Prostate gland (tissue), 2 donors: ENCODE data around the gene BABAM2. TPM values are rescaled to one million over a fixed set of nuclear protein-coding genes. Genes with fewer than 3 reads are reported as not detected.
A peak's percentile ranks its signal among the peaks of the same experiment; 100 is the strongest.

ENCODE experiments used
- DNase-seq: peaks from one replicate; pipeline ENCODE4 v3.0.0-alpha.2; 2019; ENCODE audit warnings: low spot score
- H3K27ac ChIP-seq, 2 donors: fragments of 200-600 bp; sonication (generic); 2 replicates each; pipeline ENCODE4 v1.5.1; 2017 to 2019
- H3K27me3 ChIP-seq: fragments of 200-600 bp; sonication (generic); replicated peaks from 2 replicates; pipeline ENCODE4 v1.5.1; 2019; ENCODE audit not compliant: insufficient read depth
- H3K36me3 ChIP-seq, 2 donors: fragments of 200-600 bp; sonication (generic); 1 replicate in 1 of 2; 2 replicates in 1 of 2; pipeline versions ENCODE4 v1.5.1 to v1.8.1; 2017 to 2019
- H3K4me1 ChIP-seq: fragments of 200-600 bp; sonication (generic); replicated peaks from 2 replicates; pipeline ENCODE4 v1.5.1; 2019
- H3K4me3 ChIP-seq, 2 donors: fragments of 200-600 bp; sonication (generic); 2 replicates each; pipeline ENCODE4 v1.5.1; 2017 to 2019
- H3K9me3 ChIP-seq: fragments of 200-600 bp; sonication (generic); 2 replicates; pipeline ENCODE4 v1.5.1; 2017
- POLR2A ChIP-seq: fragments of 450-650 bp; IDR thresholded peaks from one replicate; pipeline ENCODE4 v1.6.1; 2016; ENCODE audit warnings: antibody characterized with exemption, mild to moderate bottlenecking
- POLR2AphosphoS5 ChIP-seq: sonication (generic); formaldehyde crosslinking; IDR thresholded peaks from one replicate; pipeline ENCODE4 v1.6.1; 2017; ENCODE audit warnings: antibody characterized with exemption
- WGBS: methylation state at CpG from one replicate; pipeline ENCODE4 v1.1.5; 2018; 5-methylcytosine and 5-hydroxymethylcytosine counted together
- intact Hi-C: fragments of 100-400 bp; cut with DNase I; formaldehyde crosslinking; loops from one replicate; pipeline ENCODE4 v1.14.2; 2022
- total RNA-seq, 2 donors: library from RNA; depleted of rRNA; stranded (reverse); fragments of >200 nt; gene quantifications; one replicate each; pipeline ENCODE4 v1.1.0, GENCODE V29; 2016
- TF ChIP-seq, protein P1 (sequence below), 4 experiments: fragments of 200-600 bp in 2 of 4; fragments of 450-650 bp in 2 of 4; sonication (generic) in 2 of 4; IDR thresholded peaks; 1 replicate in 3 of 4; 2 replicates in 1 of 4; pipeline ENCODE4 v1.5.1; 2016 to 2019; ENCODE audit warnings: antibody characterized with exemption in 4 of 4, mild to moderate bottlenecking in 2 of 4, moderate library complexity in 2 of 4

Gene BABAM2
- total RNA-seq, 2 donors from 2014 or later, result 35.8 to 37.3 TPM

GRCh38 chr2:28137221-28137620, 246.7 kb downstream of the BABAM2 start:
- Histone ChIP-seq H3K9me3 (no peaks in the 10 kb centered on the region), H3K27ac (peak overlapping the region; percentile 15 to 62), H3K27me3 (no peaks in the 10 kb centered on the region), H3K4me1 (peaks cover 4% of the 10 kb centered on the region), H3K4me3 (no peak overlapping the region), H3K36me3 (no peaks in the 10 kb centered on the region)
- TF ChIP-seq POLR2A, result no peak
- TF ChIP-seq, protein P1, sequence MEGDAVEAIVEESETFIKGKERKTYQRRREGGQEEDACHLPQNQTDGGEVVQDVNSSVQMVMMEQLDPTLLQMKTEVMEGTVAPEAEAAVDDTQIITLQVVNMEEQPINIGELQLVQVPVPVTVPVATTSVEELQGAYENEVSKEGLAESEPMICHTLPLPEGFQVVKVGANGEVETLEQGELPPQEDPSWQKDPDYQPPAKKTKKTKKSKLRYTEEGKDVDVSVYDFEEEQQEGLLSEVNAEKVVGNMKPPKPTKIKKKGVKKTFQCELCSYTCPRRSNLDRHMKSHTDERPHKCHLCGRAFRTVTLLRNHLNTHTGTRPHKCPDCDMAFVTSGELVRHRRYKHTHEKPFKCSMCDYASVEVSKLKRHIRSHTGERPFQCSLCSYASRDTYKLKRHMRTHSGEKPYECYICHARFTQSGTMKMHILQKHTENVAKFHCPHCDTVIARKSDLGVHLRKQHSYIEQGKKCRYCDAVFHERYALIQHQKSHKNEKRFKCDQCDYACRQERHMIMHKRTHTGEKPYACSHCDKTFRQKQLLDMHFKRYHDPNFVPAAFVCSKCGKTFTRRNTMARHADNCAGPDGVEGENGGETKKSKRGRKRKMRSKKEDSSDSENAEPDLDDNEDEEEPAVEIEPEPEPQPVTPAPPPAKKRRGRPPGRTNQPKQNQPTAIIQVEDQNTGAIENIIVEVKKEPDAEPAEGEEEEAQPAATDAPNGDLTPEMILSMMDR (IDR thresholded peaks at IDR 0.05), result no peak
- TF ChIP-seq POLR2AphosphoS5, result peak; percentile 75
- WGBS, result 9% methylated on average over 2 of the region's 2 CpGs
- DNase-seq, result peak; percentile 80
- intact Hi-C loops, result loop anchor here (10.0 kb wide), 3 partner anchors 182 to 258 kb away; partner anchors contain the start of genes BABAM2, FOSL2 and RBKS

GRCh38 chr2:28142386-28142785, 251.9 kb downstream of the BABAM2 start:
- Histone ChIP-seq H3K4me1 (peaks cover 3% of the 10 kb centered on the region), H3K9me3 (no peaks in the 10 kb centered on the region), H3K4me3 (no peak overlapping the region), H3K27me3 (no peaks in the 10 kb centered on the region), H3K27ac (no peak overlapping the region), H3K36me3 (no peaks in the 10 kb centered on the region)
- intact Hi-C loops, result no loop called here
- no peak for DNase-seq
- peak; percentile 43 for TF ChIP-seq POLR2AphosphoS5
- TF ChIP-seq, protein P1 (IDR thresholded peaks at IDR 0.05), result no peak

GRCh38 chr2:28148000-28148399, 257.5 kb downstream of the BABAM2 start:
- WGBS, result 88% methylated on average over 2 of the region's 2 CpGs
- no peak overlapping the region for H3K27ac ChIP-seq
- no peaks in the 10 kb centered on the region for H3K9me3 ChIP-seq
- intact Hi-C loops, result loop anchor here (5.0 kb wide), 1 partner anchor 56 kb away; no protein-coding TSS in a partner anchor
- H3K4me1 ChIP-seq, result peaks cover 6% of the 10 kb centered on the region
- H3K4me3 ChIP-seq, result no peak overlapping the region
- no peak for DNase-seq
- no peaks in the 10 kb centered on the region for H3K36me3 ChIP-seq
- no peaks in the 10 kb centered on the region for H3K27me3 ChIP-seq
- no peak for TF ChIP-seq POLR2A
- TF ChIP-seq, protein P1 (IDR thresholded peaks at IDR 0.05), result no peak
- TF ChIP-seq POLR2AphosphoS5, result no peak

GRCh38 chr2:28148566-28148965, 258.0 kb downstream of the BABAM2 start:
- TF ChIP-seq POLR2A (no peak), POLR2AphosphoS5 (peak; percentile 23)
- TF ChIP-seq, protein P1 (IDR thresholded peaks at IDR 0.05), result no peak
- WGBS, result 57% methylated on average over 5 of the region's 5 CpGs
- peaks cover 6% of the 10 kb centered on the region for H3K4me1 ChIP-seq
- H3K9me3 ChIP-seq, result no peaks in the 10 kb centered on the region
- H3K36me3 ChIP-seq, result no peaks in the 10 kb centered on the region
- no peak overlapping the region for H3K27ac ChIP-seq
- H3K4me3 ChIP-seq, result no peak overlapping the region
- DNase-seq, result peak; percentile 22
- H3K27me3 ChIP-seq, result no peaks in the 10 kb centered on the region
- intact Hi-C loops, result loop anchor here (5.0 kb wide), 1 partner anchor 56 kb away; no protein-coding TSS in a partner anchor

- H3K27me3 ChIP-seq, result no peaks in the 10 kb centered on the region
- TF ChIP-seq POLR2AphosphoS5 (peak; percentile 46), POLR2A (no peak)
- TF ChIP-seq, protein P1 (IDR thresholded peaks at IDR 0.05), result no peak
- peak; percentile 44 for DNase-seq
- peaks cover 6% of the 10 kb centered on the region for H3K4me1 ChIP-seq
- WGBS, result 12% methylated on average over 5 of the region's 5 CpGs
- H3K9me3 ChIP-seq, result no peaks in the 10 kb centered on the region
- intact Hi-C loops, result no loop called here
- no peaks in the 10 kb centered on the region for H3K36me3 ChIP-seq
- no peak overlapping the region for H3K4me3 ChIP-seq
- H3K27ac ChIP-seq, result peak overlapping the region; percentile 55 to 57
Measured at GRCh38 chr2:28150236-28150915, 259.8 kb downstream of the BABAM2 start.
